GM18505 (cell line): Measurements from ENCODE around the gene ESRRA.

ENCODE experiments used
- ATAC-seq: cut with Tn5 transposase; IDR thresholded peaks from one replicate; pipeline ENCODE4 v1.9.1; 2021; ENCODE audit not compliant: unreplicated experiment
- POLR2A ChIP-seq: IDR thresholded peaks from 4 replicates; pipeline ENCODE4 v1.6.1; 2011; ENCODE audit warnings: borderline replicate concordance; ENCODE audit not compliant: insufficient read depth, insufficient read length; ENCODE audit errors: extremely low read depth

Gene ESRRA

GRCh38 chr11:64292460-64293254, 12.7 kb upstream of the ESRRA start:
- no peak for ATAC-seq
- no peak for TF ChIP-seq POLR2A

DNA sequence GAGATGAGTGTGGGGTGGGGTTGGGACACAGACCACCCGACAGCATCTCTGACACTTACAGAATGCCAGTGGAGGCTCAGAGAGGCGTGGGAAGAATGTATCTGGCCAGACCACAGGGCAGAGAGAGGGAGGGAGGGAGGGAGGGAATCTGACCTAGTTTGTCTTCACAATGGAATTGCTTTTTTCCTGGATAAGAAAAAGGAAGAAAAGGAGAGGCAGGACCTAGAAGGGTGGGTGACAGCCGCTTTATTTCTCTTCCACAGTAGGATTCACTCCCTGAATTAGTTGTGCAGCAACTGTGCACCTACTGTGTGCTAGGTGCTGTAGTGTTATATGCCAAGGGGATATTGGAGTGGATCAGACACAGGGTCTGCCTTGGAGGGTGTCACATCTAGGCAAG, 10.6 kb upstream of the ESRRA start:
- no peak for TF ChIP-seq POLR2A
- ATAC-seq = no peak

GRCh38 chr11:64295760-64296159, 9.6 kb upstream of the ESRRA start:
- no peak for ATAC-seq
- TF ChIP-seq POLR2A = no peak

GRCh38 chr11:64296236-64296635, 9.1 kb upstream of the ESRRA start:
- no peak for ATAC-seq
- no peak for TF ChIP-seq POLR2A

- no peak for ATAC-seq
- no peak for TF ChIP-seq POLR2A
These were observed 8.3 kb upstream of the ESRRA start for GRCh38 chr11:64296830-64297698.

DNA sequence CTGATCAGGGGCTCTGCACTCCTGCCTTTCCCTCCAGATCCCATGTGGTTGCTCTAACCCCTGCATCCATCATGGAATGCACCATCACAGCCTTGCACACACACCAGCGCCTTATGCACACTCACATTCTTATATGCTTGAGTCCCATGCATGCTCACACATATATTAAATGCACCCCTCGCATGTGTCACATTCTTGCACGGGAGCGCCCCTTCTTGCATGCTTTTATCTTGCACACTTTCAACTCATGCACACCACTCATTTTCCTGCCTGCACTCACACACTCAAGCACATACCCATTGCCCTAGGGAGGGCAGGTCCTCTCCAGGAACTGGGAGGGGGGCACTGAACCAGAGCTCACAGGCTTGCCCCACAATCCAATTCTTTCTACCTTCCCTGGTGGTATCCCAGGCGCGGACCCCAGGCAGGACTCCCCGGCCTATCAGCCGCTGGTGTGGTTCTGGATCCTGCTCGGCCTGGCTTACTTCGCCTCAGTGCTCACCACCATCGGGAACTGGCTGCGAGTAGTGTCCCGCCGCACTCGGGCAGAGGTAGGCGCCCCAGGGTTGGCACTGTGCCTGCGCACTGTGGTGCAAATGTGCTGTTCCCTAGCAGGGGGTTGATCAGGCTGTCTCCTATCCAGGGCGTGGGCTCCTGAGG, 7.5 kb upstream of the ESRRA start:
- TF ChIP-seq POLR2A = no peak
- no peak for ATAC-seq

GRCh38 chr11:64298966-64299846, 6.1 kb upstream of the ESRRA start:
- no peak for ATAC-seq
- TF ChIP-seq POLR2A = no peak

DNA sequence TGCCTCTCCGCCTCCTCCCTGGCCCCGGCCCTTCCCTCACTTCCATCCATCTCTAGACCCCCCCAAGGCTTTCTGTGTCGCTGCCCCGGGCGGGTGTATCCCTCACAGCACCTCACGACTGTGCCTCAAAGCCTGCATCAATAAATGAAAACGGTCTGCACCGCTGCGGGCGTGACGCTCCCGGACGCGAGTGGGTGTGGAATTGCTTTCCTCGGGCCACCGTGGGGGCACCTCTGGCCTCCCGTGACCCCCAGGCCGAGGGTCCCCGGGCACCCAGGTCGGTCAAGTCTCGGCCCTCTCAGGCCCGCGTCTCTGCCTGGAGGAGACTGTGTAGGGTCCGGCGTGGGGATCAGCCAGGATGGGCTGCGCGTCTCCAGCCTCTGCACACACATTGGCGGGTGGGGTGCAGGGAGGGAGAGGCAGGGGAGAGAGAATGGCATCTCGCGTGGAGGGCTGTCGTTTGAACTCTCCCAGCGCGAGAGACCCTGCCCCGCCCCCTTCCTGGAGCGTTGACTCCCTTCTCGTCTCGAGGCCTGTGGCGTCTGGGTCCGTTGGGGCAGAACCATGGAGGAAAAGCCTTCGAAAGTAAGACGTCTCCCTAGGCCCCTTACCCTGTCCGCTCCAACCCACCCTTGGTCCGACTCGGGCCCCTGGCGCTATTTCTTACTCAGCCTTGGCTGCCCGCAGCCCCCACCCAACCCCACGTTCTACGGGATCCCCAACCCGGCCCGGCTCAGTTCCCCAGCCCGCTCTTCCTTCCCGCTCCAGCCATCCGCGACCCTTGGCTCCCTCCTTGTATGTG, 5.3 kb upstream of the ESRRA start, which contains the start of gene CATSPERZ:
CATSPERZ (plus strand) TSS at position 512 of the 802 bp plus-strand sequence; CDS start at position 565, 53 bp downstream.
- no peak for TF ChIP-seq POLR2A
- ATAC-seq = no peak

- no peak for ATAC-seq
- no peak for TF ChIP-seq POLR2A
These were observed 2.0 kb upstream of the ESRRA start for GRCh38 chr11:64303109-64304031.

- no peak for ATAC-seq
- TF ChIP-seq POLR2A = no peak
These were observed 1.4 kb upstream of the ESRRA start for GRCh38 chr11:64304032-64304315.
